HCT116 (cell line): ENCODE data around the gene CD1C. TPM values are rescaled to one million over a fixed set of nuclear protein-coding genes. Genes with fewer than 3 reads are reported as not detected.

ENCODE experiments used
- ATAC-seq: fragments of 200-7000 bp; cut with Tn5 transposase; 2 replicates; pipeline ENCODE4 v1.9.1; 2020; ENCODE audit warnings: mild to moderate bottlenecking, moderate library complexity
- BruUV-seq: library from RNA; stranded (reverse); fragments of 400-500 nt; replicated peaks from 2 replicates; lab custom pipeline; 2021; lab: Mats Ljungman, UMichigan
- CTCF ChIA-PET: fragments of 300-600 bp; sonication (Branson Sonifier 250); formaldehyde crosslinking; loops from one replicate; lab custom pipeline; 2021; ENCODE audit warnings: antibody characterized with exemption; lab: Charles Lee
- POLR2A ChIA-PET: fragments of 300-600, 350-600 bp; sonication (Branson Sonifier 250); formaldehyde crosslinking; loops from one replicate; lab custom pipeline; 2021; ENCODE audit warnings: antibody characterized with exemption; lab: Charles Lee
- RAD21 ChIA-PET, 2 experiments: fragments of 300-600 bp; sonication (Branson Sonifier 250); formaldehyde crosslinking; loops; one replicate each; lab custom pipeline; 2023; ENCODE audit warnings: low total read pairs in 2 of 2; ENCODE audit not compliant: uncharacterized antibody in 2 of 2, unreplicated experiment in 2 of 2, low non-redundant PET in 1 of 2; lab: Charles Lee
- DNase-seq: peaks from one replicate; pipeline ENCODE4 v3.0.0-alpha.2; 2010; ENCODE audit warnings: low read depth, low spot score
- H2AFZ ChIP-seq: fragments of 200-600 bp; shearing (Covaris generic), sonication (generic); 2 replicates; pipeline ENCODE4 v1.6.1; 2017; ENCODE audit warnings: low read depth, mixed run types, mixed read lengths, antibody characterized with exemption, low read length; ENCODE audit not compliant: poor library complexity, severe bottlenecking
- H3K27ac ChIP-seq: 2 replicates; pipeline ENCODE4 v1.5.1; 2012; ENCODE audit warnings: low read depth, low read length
- H3K27me3 ChIP-seq: fragments of 200-600 bp; sonication (generic); 2 replicates; pipeline ENCODE4 v1.6.1; 2016; ENCODE audit warnings: mixed run types, low read length, mixed read lengths; ENCODE audit not compliant: insufficient read depth
- H3K36me3 ChIP-seq, 2 experiments: fragments of 200-500 bp in 1 of 2; fragments of 200-600 bp in 1 of 2; sonication (Bioruptor generic) in 1 of 2; sonication (generic) in 1 of 2; 2 replicates each; pipeline versions ENCODE4 v1.5.1 to v1.6.1; 2014 to 2016; ENCODE audit warnings: low read length in 2 of 2, inconsistent platforms in 1 of 2, mixed read lengths in 1 of 2, mixed run types in 1 of 2; ENCODE audit not compliant: insufficient read depth in 2 of 2, control insufficient read depth in 1 of 2
- H3K4me1 ChIP-seq, 2 experiments: fragments of 200-600 bp in 1 of 2; sonication (generic) in 1 of 2; 2 replicates each; pipeline versions ENCODE4 v1.5.1 to v1.6.1; 2012 to 2017; ENCODE audit warnings: low read length in 2 of 2, inconsistent platforms in 1 of 2, mild to moderate bottlenecking in 1 of 2, mixed read lengths in 1 of 2, mixed run types in 1 of 2, moderate library complexity in 1 of 2; ENCODE audit not compliant: insufficient read depth in 2 of 2, control insufficient read depth in 1 of 2
- H3K4me2 ChIP-seq: fragments of 200-600 bp; sonication (generic); 2 replicates; pipeline ENCODE4 v1.6.1; 2017; ENCODE audit warnings: mixed run types, low read length, mixed read lengths
- H3K4me3 ChIP-seq, 2 experiments: fragments of 200-600 bp in 1 of 2; sonication (generic) in 1 of 2; replicated peaks in 1 of 2; 2 replicates each; pipeline ENCODE4 v1.5.1; 2011 to 2016; ENCODE audit warnings: low read length in 2 of 2, control low read depth in 1 of 2, low read depth in 1 of 2, mild to moderate bottlenecking in 1 of 2, mixed read lengths in 1 of 2, mixed run types in 1 of 2
- H3K79me2 ChIP-seq: fragments of 200-600 bp; sonication (generic); 2 replicates; pipeline ENCODE4 v1.6.1; 2017; ENCODE audit warnings: mild to moderate bottlenecking, mixed run types, low read length, moderate library complexity, mixed read lengths; ENCODE audit not compliant: insufficient read depth
- H3K9ac ChIP-seq: fragments of 200-600 bp; sonication (generic); 2 replicates; pipeline ENCODE4 v1.6.1; 2016; ENCODE audit warnings: low read length, mixed read lengths
- H3K9me2 ChIP-seq: fragments of 200-600 bp; sonication (generic), shearing (Covaris generic); 2 replicates; pipeline ENCODE4 v1.6.1; 2017; ENCODE audit warnings: mixed run types, mild to moderate bottlenecking, moderate library complexity; ENCODE audit not compliant: insufficient read depth
- H3K9me3 ChIP-seq, 2 experiments: fragments of 200-500 bp in 1 of 2; fragments of 200-600 bp in 1 of 2; sonication (Bioruptor generic) in 1 of 2; sonication (generic) in 1 of 2; 2 replicates each; pipeline ENCODE4 v1.6.1; 2014 to 2017; ENCODE audit warnings: low read length in 2 of 2, mixed read lengths in 2 of 2, inconsistent platforms in 1 of 2, low read depth in 1 of 2, mild to moderate bottlenecking in 1 of 2, mixed run types in 1 of 2, moderate library complexity in 1 of 2; ENCODE audit not compliant: control insufficient read depth in 1 of 2, insufficient read depth in 1 of 2
- H4K20me1 ChIP-seq: fragments of 200-600 bp; sonication (generic), shearing (Covaris generic); 2 replicates; pipeline ENCODE4 v1.6.1; 2017; ENCODE audit warnings: mixed run types, mild to moderate bottlenecking, moderate library complexity; ENCODE audit not compliant: insufficient read depth
- CEBPB ChIP-seq: IDR thresholded peaks from 2 replicates; pipeline ENCODE4 v1.6.1; 2012; ENCODE audit warnings: low read depth
- CTCF ChIP-seq, 3 experiments: fragments of 200-600 bp in 1 of 3; sonication (generic) in 1 of 3; IDR thresholded peaks in 2 of 3; conservative IDR thresholded peaks in 1 of 3; 2 replicates each; pipeline ENCODE4 v1.5.1; 2012 to 2017; ENCODE audit warnings: low read depth in 2 of 3, low read length in 2 of 3, antibody characterized with exemption in 1 of 3, borderline replicate concordance in 1 of 3, control low read depth in 1 of 3, mild to moderate bottlenecking in 1 of 3, mixed read lengths in 1 of 3, mixed run types in 1 of 3, moderate library complexity in 1 of 3; ENCODE audit not compliant: insufficient read depth in 1 of 3
- FOSL1 ChIP-seq: IDR thresholded peaks from 2 replicates; pipeline ENCODE4 v1.6.1; 2012; ENCODE audit warnings: low read depth
- JUND ChIP-seq: IDR thresholded peaks from 2 replicates; pipeline ENCODE4 v1.6.1; 2012
- POLR2A ChIP-seq: IDR thresholded peaks from 2 replicates; pipeline ENCODE4 v1.7.0; 2011; ENCODE audit warnings: borderline replicate concordance; ENCODE audit not compliant: insufficient read depth, insufficient read length; ENCODE audit errors: extremely low read depth
- POLR2AphosphoS5 ChIP-seq: IDR thresholded peaks from 2 replicates; pipeline ENCODE4 v1.6.1; 2011; ENCODE audit warnings: mild to moderate bottlenecking, low read depth, low read length, moderate library complexity
- RAD21 ChIP-seq: IDR thresholded peaks from 2 replicates; pipeline ENCODE4 v1.6.1; 2012; ENCODE audit warnings: low read depth, mild to moderate bottlenecking
- REST ChIP-seq: IDR thresholded peaks from 2 replicates; pipeline ENCODE4 v1.6.1; 2012; ENCODE audit warnings: low read depth
- SIN3A ChIP-seq: IDR thresholded peaks from 2 replicates; pipeline ENCODE4 v1.6.1; 2012; ENCODE audit warnings: low read depth
- SP1 ChIP-seq: IDR thresholded peaks from 2 replicates; pipeline ENCODE4 v1.6.1; 2012; ENCODE audit warnings: low read depth
- TCF7L2 ChIP-seq: IDR thresholded peaks from 2 replicates; pipeline ENCODE4 v1.7.0; 2011; ENCODE audit warnings: borderline replicate concordance, inconsistent platforms; ENCODE audit not compliant: insufficient read depth, insufficient read length; ENCODE audit errors: extremely low read depth
- ZFX ChIP-seq: fragments of 450-650 bp; IDR thresholded peaks from 2 replicates; pipeline ENCODE4 v1.6.1; 2017
- intact Hi-C: fragments of 100-400 bp; cut with micrococcal nuclease; formaldehyde crosslinking; loops from 2 replicates; pipeline ENCODE4 v1.10.0; 2022
- total RNA-seq: library from RNA; stranded (reverse); gene quantifications from one replicate; pipeline ENCODE4 v1.2.1, GENCODE V29; 2021; ENCODE audit not compliant: unreplicated experiment
- TF ChIP-seq, protein P1 (sequence below): IDR thresholded peaks from 2 replicates; pipeline ENCODE4 v1.6.1; 2012

The CD1C gene
- total RNA-seq, 1 experiment from 2014 or later = not detected

DNA sequence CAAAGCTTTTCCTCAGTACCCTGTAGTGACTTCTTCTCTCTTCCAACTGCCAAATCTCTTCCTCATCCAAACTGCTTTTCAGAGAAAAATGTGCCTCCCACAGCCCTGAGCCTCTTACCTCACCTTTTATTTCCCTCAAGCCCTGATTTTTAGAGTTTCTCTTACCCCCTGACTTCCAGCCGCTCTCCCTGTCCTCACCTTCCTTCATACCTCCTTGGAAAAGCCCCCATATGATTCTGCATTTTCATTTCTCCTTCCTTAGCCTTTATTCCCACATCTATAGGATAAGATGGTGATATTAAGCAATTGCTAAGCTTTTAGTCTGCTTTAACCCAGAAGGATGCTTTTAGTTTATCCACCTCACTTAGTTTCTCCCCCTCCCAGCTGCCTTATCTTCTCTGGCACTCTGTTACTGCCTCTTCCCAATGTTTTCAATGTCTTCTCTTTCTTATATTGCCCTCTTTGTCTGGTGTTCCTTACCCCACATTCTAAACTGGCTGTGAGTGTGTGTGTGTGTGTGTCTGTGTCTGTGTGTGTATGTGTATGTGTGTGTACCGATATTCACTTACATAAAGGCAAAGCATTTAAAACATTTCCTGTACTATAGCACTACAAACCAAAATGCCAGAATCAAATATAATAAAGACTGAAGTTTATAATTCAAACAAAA lies 41.9 kb downstream of the CD1C start, which contains the start of gene CD1B:
Gene CD1B (minus strand): TSS at position 51 of the 670 bp plus-strand sequence. CDS start 108 bp downstream, outside the sequence.
- ChIA-PET CTCF (no interaction called here), RAD21 (no interaction called here)
- intact Hi-C loops = no loop called here
- no peak for ATAC-seq
- Histone ChIP-seq H3K27ac (no peak within 1 kb of the TSS), H3K9me2 (no peaks in the 10 kb centered on the region)
- no peak for TF ChIP-seq JUND
- no peak for TF ChIP-seq TCF7L2
- TF ChIP-seq ZFX = no peak
- TF ChIP-seq, protein P1, sequence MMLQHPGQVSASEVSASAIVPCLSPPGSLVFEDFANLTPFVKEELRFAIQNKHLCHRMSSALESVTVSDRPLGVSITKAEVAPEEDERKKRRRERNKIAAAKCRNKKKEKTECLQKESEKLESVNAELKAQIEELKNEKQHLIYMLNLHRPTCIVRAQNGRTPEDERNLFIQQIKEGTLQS = no peak
- no peak for TF ChIP-seq POLR2A
- TF ChIP-seq SIN3A = no peak
- TF ChIP-seq REST = no peak
- no peak for TF ChIP-seq CEBPB
- no peak for TF ChIP-seq POLR2AphosphoS5
- TF ChIP-seq FOSL1 = no peak
- TF ChIP-seq CTCF (IDR thresholded peaks at IDR 0.05 in 2 of 3, conservative IDR thresholded peaks at IDR 0.05 in 1 of 3; ENCODE audit: borderline replicate concordance in 1 of 3, insufficient read depth in 1 of 3, low read depth in 2 of 3, low read length in 2 of 3) = no peak
- no peak for TF ChIP-seq RAD21
- TF ChIP-seq SP1 = no peak
- TF ChIP-seq, all 23 proteins: peak for 0
- H3K27me3 ChIP-seq = peaks cover 16% of the 10 kb centered on the region; the same call in 1 of the 2 replicates
- no TSS peak for BruUV-seq
- H2AFZ ChIP-seq = no peak within 1 kb of the TSS
- H3K4me1 ChIP-seq = no peaks in the 10 kb centered on the region
- no peak within 1 kb of the TSS for H3K4me3 ChIP-seq
- H3K4me2 ChIP-seq = no peak within 1 kb of the TSS
- no peaks in the 10 kb centered on the region for H3K79me2 ChIP-seq
- H3K9ac ChIP-seq = no peak within 1 kb of the TSS
- POLR2A ChIA-PET = no interaction called here
- H3K36me3 ChIP-seq = no peaks in the 10 kb centered on the region
- H3K9me3 ChIP-seq = no peaks in the 10 kb centered on the region
- H4K20me1 ChIP-seq = no peaks in the 10 kb centered on the region
- DNase-seq = no peak
